ENCODE measurements around the gene LAMC3.

LAMC3 gene

DNA sequence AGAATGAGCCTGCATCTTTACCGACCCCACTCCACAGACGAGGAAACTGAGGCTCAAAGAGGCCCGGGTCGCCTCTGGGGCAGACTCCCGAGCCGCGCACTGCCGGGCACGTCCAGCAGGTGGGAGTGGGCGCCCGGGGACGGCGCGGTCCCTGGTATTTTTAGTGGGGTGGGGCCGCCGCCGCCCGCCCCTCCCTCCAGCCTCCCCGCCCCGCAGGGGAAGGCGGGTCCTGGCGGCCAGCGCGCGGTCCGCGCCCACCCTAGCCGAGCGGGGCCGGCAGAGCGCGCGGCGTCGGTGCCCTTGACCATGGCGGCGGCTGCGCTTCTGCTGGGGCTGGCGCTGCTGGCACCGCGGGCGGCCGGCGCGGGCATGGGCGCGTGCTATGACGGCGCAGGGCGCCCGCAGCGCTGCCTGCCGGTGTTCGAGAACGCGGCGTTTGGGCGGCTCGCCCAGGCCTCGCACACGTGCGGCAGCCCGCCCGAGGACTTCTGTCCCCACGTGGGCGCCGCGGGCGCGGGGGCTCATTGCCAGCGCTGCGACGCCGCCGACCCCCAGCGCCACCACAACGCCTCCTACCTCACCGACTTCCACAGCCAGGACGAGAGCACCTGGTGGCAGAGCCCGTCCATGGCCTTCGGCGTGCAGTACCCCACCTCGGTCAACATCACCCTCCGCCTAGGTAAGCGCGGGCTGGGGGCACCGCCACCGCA lies at the start of gene LAMC3:
Gene LAMC3, plus strand, starts transcription at position 266 of the 710 bp plus-strand sequence. Its CDS starts 41 bp downstream, at position 307.
- no peak for DNase-seq (ENCODE audit: low read depth in 2 of 3, low spot score in 1 of 3)

DNA sequence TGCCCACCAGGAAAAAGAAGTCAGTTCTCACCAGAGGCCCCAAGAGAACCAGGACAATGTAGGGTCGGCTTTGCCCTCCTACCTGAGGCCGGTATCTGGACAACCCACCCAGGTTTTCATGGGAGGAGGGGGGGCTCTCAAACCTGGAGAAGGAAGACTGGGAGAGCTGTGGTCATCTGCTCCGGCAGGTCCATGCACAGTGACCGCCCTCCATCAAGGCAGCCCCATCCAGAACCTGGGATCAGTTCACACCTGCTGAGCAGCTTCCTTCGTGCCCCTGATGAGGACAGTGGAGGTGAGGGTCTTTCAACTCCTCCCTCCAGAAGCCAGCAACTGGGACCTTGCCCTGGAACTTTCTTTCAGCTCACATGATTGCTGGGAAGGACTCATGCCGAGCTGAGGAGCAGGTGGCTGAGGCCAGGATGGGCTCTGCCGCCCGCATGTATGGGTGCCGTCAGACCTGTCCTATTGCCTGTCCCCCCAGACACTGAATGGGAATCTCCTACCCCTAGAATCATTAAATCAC lies 49.1 kb upstream of the LAMC3 start:
- no peak for DNase-seq (ENCODE audit: low read depth in 2 of 3, low spot score in 1 of 3)

DNA sequence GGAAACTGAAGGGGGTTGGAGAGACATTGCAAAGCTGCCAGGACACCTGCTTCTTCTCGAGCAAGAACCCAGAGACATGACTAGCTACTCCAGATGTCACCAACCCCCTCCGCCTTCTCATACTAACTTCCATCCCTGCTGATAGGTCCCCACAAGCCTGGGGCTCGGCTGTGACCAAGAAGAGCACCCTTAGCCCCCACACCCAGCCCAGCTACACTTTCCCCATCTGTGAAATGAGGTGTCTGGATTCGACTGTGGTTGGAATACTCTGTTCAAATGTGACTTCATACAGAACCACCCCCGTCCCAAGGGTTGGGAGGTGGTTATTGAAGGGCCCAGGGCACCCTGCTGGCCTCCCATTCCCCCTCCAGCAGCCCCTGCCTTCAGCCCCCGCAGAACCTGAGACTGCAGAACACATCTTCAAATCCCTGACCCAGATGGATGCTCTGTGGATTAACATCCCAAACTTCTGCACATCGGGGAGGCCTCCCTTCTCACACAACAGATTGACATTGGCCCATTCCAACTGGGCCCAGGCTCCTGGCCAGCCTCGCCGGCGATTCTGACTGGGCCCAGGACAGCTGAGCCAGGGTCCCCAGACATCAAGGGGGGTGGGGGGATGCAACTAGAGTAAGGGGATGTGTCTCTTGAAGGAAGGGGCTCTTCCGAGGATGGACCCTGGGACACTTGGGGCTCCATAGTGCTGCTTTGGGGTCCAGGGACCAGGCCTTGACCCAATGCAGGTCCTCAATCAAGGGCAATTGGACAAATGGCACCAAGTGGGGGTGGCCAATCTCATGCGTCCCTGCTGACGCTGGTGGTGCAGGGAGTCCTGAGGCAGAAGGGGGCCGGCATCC lies 48.2 kb upstream of the LAMC3 start:
- DNase-seq (ENCODE audit: low read depth in 2 of 3, low spot score in 1 of 3), result no peak

DNA sequence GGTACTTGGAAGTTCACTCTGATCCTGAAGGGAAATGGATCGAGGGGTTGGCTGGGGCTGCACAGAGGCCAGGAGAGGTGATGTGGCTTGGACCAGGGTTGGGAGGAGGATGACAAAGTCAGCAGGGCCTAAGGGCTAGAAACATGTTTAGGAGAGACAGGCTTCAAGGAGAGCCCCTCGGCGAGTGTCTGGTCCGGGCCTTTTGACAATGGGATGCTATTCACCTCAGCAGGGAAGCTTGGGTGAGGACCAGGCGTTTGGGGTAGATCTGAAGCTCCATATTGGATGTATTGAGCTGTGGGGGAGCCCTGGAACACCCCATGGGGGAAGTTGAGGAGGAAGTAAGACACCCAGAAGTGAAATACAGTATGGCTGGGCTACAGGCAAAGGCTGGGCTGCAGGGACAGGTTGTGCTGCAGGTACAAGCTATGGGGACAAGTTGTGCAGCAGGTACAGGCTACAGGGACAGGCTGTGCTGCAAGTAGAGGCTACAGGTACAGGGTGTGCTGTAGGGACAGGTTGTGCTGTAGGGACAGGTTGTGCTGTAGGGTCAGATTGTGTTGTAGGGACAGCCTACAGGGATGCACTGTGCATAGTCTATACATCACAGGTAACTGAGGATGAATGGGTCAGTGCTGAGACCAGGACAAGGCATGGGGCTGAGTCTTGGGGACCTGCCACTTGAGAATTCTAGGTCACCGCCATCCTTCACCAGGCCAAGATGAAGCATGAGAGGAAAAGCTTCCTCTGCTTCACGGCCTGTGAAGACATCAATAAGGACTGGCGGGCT lies 47.3 kb upstream of the LAMC3 start:
- DNase-seq (ENCODE audit: low read depth in 2 of 3, low spot score in 1 of 3), result no peak

DNA sequence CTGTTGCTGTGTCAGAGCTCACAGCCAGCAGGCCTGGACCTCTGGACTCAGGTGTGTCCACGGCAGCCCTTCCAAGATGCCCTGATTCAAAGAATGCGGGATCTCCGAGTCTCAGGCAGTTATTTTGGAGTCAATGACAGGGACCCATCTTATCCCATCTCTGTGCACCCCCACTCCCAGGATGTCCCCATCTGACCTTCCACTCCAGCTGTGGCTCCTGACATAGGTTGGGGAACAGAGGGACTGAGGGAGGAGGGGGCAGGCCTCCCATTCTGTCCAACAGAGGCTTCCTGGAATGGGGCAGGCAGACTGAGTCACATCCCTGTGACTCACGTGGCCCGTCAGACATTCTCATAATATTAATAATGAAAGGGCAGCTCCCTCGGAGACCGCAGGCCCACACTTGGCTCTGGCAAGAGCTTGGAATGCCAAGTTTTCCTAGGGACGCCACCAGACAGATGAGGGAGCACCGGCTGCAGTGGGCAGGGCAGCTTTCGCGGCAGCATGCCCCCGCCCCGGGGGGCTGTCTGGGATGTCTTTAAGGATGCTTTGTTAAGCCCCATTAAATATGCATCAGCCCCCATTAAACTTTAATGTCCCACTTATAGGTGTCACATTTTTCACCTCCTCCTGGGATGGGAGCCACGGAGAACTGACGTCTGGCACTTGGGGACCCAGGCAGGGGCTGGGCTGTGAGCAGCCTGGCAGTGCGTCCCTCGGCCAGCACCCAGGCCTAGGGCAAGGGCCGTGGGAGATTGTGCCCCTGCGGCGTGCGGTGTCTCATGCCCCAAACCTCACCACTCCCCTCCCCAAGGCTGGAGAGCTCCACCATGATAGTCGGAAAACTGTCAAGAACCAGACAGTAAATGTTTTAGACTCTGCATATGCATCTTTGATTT lies 46.3 kb upstream of the LAMC3 start:
- DNase-seq (ENCODE audit: low read depth in 2 of 3, low spot score in 1 of 3), result no peak

DNA sequence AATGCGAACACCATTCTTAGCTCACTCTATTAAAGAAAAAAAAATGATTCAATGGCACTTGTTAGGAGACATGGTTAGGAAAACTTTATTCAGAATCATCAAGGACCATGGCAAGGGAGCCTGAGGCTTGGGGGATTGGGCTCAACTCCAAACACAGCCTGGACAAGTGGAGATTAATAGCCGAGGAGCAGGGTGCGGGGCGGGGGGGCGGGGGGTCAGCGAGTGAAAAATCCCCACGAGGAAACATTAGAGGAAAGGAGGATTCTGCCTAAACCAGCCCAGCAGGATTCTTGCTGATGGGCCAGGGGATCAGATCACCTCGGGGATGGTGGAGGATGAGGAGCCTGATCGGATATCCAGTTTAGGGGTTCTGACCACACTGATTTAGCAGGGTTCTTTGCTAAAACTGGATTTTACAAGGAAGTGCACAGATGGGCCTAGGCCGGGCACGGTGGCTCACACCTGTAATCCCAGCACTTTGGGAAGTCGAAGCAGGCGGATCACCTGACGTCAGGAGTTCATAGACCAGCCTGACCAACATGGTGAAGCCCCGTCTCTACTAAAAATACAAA lies 45.6 kb upstream of the LAMC3 start:
- DNase-seq (ENCODE audit: low read depth in 2 of 3, low spot score in 1 of 3), result no peak

DNA sequence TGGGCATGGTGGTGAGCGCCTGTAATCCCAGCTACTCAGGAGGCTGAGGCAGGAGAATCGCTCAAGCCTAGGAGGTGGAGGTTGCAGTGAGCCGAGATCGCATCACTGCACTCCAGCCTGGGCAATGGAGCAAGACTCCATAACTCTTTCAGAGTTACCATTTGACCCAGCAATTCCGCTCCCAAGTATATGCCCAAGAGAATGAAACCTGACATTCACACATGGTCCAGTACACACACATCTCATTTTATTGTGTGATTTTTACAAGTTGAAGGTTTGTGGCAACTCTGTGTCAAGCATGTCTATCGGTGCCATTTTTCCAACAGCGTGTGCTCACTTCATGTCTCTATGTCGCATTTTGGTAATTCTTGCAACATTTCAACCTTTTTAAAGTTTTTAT lies 45.1 kb upstream of the LAMC3 start:
- DNase-seq (ENCODE audit: low read depth in 2 of 3, low spot score in 1 of 3), result no peak

DNA sequence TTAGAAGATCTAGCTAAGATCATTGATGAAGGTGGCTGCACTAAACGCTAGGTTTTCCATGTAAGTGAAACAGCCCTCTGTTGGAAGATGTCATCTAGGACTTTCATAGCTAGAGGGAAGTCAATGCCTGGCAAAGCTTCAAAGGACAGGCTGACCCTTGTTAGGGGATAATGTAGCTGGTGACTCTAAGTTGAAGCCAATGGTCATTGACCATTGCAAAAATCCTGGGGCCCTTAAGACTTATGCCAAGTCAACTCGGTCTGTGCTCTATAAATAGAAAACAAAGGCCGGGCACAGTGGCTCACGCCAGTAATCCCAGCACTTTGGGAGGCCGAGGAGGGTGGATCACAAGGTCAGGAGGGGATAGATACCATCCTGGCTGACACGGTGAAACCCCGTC lies 43.3 kb upstream of the LAMC3 start:
- no peak for DNase-seq (ENCODE audit: low read depth in 2 of 3, low spot score in 1 of 3)

DNA sequence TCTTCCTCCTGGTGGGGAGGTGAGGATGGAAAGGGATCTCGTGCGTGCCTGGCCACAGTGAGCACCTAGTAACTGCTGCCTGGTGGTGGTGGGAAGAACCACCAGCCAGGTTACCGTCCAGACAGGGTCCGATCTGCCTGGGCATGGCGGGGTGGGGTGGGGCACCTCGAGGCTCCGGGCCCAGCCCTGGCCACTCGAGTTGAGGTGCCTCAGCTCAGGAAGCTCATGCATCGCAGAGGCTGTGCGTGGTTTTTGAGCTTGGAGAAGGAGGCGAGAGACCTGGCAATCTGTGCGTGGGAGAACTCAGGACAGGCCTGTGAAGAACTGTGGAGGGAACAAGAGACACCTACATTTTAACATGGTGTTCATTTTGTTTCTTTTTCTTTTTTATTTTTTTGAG lies 38.9 kb upstream of the LAMC3 start:
- no peak for DNase-seq (ENCODE audit: low read depth in 2 of 3, low spot score in 1 of 3)

DNA sequence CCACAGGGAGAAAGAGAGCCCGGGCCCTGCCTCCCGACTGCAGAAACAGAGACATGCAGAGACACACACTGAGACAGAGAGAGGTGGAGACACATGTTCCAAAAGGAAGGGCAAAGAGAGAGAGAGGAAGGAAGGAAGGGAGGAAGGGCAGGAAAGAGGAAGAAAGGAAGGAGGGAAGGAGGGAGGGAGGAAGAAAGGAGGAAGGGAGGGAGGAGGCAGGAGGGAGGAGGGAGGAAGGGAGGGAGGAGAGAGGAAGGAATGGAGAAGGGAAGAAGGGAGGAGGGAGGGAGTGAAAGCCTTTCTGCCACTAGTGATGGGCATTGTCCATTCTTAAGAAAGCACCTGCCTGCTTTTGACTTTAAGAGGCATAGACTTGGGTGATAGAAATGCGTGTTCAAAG lies 38.1 kb upstream of the LAMC3 start:
- no peak for DNase-seq (ENCODE audit: low read depth in 2 of 3, low spot score in 1 of 3)

DNA sequence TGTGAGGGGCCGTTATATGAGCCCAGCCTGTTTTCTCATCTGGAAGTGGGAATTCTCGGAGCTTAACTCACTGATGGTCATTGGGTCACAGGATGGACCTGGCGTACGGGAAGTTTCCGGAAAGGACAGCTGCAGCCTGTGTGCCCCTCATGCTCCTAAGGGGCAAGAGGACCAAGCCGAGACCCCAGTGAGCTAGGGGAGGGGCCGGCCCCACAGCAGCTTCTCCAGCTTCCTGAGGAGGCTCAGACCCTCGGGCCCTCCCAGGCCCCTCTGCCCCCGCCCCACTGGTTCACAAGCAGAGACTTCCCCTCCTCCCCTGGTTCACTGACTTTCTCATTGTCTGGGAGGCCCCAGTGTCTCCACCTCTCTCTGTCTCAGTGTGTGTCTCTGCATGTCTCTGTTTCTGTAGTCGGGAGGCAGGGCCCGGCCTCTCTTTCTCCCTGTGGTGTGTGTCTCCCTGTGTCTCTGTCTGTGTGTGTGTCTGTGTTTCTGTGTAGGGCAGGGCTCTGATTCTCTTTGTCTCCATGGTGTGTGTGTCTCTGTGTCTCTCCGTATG lies 37.6 kb upstream of the LAMC3 start:
- DNase-seq (ENCODE audit: low read depth in 2 of 3, low spot score in 1 of 3), result no peak

DNA sequence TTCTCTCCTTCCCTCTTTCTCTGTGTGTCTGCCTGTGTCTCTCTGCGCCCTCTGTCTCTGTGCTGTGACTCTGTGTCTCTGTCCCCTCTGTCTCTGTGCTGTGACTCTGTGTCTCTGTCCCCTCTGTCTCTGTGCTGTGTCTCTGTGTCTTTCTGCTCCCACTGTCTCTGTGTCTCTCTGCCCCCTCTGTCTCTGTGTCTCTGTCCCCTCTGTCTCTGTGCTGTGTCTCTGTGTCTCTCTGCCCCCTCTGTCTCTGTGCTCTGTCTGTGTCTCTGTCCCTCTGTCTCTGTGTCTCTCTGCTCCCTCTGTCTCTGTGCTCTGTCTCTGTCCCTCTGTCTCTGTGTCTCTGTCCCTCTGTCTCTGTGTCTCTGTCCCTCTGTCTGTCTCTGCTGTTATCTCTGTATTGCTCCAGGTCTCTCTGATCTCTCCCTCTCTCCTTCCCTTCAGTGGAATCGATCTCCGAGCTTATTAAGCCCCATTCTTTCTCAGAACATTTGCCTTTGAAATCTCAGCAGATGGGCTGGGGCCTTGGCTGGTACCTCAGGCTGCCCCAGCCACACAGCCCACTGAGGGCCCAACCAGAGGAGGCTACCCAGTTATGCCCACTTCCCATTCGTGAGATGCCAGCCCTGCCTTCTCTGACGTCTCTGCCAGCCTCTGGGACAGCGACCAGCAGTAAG lies 36.6 kb upstream of the LAMC3 start:
- no peak for DNase-seq (ENCODE audit: low read depth in 2 of 3, low spot score in 1 of 3)

DNA sequence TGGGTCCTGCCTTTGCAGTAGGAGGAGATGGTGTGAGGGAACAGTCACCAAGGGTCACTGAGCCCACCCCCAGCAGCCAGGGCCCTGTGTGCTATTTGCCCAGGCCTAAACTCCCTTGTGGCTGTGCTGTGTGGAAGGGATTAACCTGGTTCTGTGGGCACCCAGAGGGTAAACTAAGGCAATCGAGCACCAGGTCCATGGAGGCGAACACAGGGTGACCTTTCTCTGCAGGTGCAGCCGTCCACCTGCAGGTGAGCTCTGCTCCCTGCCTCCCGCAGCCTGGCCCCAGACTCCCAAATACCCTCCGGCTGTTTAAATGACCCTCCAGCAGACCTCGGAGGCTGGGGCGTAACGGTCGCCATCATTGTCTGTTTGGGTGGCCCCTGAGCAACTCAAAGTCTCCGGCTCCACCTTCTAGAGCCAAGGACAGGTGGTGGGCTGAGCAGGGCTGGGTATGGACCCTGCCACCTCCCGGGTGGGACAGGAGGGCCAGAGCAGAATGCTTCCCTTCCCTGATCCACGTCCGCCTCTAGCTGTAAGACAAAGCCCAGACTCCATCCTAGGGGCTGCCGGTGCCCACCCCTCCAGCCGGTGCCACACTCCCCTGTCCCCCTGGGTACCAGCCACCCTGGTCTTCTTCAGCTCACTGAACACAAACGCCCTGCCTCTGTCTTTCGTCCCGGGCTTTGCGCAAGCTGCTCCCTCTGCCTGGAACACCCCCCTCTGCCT lies 35.9 kb upstream of the LAMC3 start:
- no peak for DNase-seq (ENCODE audit: low read depth in 2 of 3, low spot score in 1 of 3)

DNA sequence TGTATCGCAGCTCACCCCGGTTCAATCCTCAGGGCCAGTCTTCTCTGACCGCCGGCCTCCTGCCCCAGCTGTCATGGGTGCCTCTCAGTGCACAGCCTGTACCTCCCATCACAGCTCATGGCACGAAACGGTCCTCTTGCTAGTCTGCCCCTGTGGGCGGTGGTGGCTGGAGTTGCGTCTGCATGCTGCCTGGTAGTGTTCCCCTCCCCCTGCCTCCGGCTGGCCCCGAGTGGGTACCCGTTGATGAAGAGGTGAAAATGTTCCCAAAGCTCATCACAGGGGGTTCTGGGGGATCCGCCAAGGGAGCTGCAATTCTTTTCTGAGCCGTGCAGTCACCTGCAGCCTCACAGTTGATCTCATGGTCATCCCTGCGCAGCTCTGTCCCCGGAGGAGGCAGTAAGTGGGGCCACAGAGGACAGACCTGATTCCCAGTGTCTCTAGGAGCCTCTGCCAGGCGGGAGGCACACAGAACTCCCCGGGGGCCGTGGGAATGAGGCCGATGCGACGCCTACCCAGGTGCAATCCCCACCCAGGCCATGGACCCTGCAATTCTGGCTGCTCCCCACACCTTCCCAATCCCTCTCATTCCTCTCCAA lies 35.2 kb upstream of the LAMC3 start:
- DNase-seq (ENCODE audit: low read depth in 2 of 3, low spot score in 1 of 3), result no peak

DNA sequence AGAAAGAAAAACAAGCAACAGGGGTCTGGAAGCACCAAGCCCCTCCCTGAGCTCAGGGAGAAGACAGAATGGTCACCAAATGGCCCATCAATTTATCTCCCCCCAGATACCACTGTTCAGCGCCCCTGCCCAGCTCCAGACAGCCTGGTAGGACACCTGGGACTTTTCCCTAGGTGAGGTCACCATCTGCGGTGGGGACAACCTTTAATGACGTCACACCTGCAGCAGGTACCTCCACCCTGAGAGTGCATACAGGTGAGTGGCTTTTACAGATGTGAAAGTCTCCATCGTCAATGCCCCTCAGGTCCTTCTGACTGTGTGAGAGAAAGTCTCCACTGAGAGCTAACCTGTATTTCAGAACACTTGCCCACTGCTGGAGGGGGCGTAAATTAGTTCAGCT lies 34.3 kb upstream of the LAMC3 start:
- no peak for DNase-seq (ENCODE audit: low read depth in 2 of 3, low spot score in 1 of 3)

DNA sequence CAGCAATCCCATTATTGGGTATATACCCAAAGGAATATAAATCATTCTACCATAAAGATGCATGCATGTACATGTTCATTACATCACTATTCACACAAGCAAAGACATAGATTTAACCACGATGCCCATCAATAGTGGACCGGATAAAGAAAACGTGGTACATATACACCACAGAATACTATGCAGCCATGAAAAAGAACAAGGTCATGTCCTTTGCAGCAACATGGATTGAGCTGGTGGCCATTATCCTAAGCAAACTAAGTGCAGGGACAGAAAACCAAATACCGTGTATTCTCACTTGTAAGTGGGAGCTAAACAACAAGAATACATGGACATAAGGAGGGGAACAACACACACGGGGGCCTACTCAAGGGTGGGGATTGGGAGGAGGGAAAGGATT lies 33.8 kb upstream of the LAMC3 start:
- no peak for DNase-seq (ENCODE audit: low read depth in 2 of 3, low spot score in 1 of 3)

DNA sequence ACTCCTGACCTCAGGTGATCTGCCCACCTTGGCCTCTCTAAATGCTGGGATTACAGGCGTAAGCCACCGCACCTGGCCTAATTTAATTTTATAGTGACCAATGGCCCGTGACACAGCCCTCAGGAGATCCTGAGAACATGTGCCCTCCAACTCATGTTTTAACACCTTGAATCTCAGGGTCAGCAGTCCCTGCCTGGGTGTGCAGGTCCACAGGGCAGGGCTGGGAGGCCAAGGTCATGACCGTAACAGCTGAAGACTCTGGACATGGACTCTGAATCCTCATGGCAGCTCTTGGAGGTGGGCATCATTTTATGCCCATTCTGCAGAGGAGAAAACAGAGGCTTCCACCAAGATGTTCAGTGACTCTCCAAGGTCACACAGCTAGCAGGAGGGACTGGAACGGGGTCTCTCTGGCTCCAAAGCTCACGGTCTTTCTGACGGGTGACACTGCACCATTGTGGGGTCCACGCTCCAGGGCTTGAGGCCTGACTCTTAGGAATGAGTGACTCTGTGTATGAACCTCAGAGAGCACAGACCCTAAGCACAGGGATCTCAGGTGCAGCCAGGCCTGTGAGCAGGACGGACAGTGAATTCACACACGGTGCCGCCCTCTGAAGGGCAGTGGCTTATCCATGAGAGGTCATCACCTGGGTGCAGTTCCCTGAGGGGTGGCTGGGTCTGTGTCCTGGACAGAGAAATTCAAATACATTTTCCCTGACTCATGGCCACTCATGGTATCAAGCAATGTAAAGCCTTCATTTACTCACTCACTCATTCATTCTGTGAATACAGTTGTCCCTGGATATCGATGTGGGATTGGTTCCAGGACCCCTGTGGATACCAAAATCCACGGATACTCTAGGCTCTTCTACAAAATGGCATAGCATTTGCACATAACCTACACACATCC lies 32.8 kb upstream of the LAMC3 start:
- no peak for DNase-seq (ENCODE audit: low read depth in 2 of 3, low spot score in 1 of 3)
